ENCODE results near the gene CDKN2C. TPM values are rescaled to one million over a fixed set of nuclear protein-coding genes. Genes with fewer than 3 reads are reported as not detected.
A peak's percentile ranks its signal among the peaks of the same experiment; 100 is the strongest.

The CDKN2C gene
- total RNA-seq, 2 experiments from 2014 or later, result 53.1 to 56.1 TPM

GRCh38 chr1:50976890-50977574 is 7.0 kb downstream of the CDKN2C start:
- POLR2A ChIA-PET, result interaction anchor here (0.9 to 4.5 kb wide), 6 partner anchors 8 to 542 kb away, joined by 3 to 125 read pairs (median 4); partner anchors contain the start of genes CDKN2C, EPS15, FAF1 and RNF11
- peaks cover 31% of the 10 kb centered on the region for H3K4me1 Mint-ChIP-seq
- H3K27me3 Mint-ChIP-seq, result peaks cover 59% of the 10 kb centered on the region
- DNase-seq, result peak; percentile 28
- peak overlapping the region; percentile 31 for H3K27ac Mint-ChIP-seq
- CTCF ChIA-PET, result interaction anchor here (0.7 to 3.6 kb wide), 4 partner anchors 8 to 293 kb away, joined by 5 to 25 read pairs (median 6); partner anchors contain the start of gene CDKN2C
- H3K4me3 Mint-ChIP-seq, result peak overlapping the region; percentile 70
- H3K9me3 Mint-ChIP-seq, result no peaks in the 10 kb centered on the region
- H3K36me3 Mint-ChIP-seq (ENCODE audit: low read depth), result peaks cover 32% of the 10 kb centered on the region

- Mint-ChIP-seq H3K4me1 (peaks cover 30% of the 10 kb centered on the region), H3K4me3 (peak overlapping the region; percentile 70), H3K36me3 (ENCODE audit: low read depth) (peaks cover 31% of the 10 kb centered on the region), H3K9me3 (no peaks in the 10 kb centered on the region), H3K27me3 (peaks cover 60% of the 10 kb centered on the region), H3K27ac (peak overlapping the region; percentile 26)
- CTCF ChIA-PET, result interaction anchor here (1.0 to 3.6 kb wide), 3 partner anchors 9 to 19 kb away, joined by 5 to 25 read pairs (median 6); partner anchors contain the start of gene CDKN2C
- peak; percentile 27 for DNase-seq
- POLR2A ChIA-PET, result interaction anchor here (0.9 to 4.5 kb wide), 7 partner anchors 9 to 541 kb away, joined by 3 to 125 read pairs (median 4); partner anchors contain the start of genes CDKN2C, EPS15, FAF1 and RNF11
Measured at GRCh38 chr1:50977575-50978143, 7.6 kb downstream of the CDKN2C start.

DNA sequence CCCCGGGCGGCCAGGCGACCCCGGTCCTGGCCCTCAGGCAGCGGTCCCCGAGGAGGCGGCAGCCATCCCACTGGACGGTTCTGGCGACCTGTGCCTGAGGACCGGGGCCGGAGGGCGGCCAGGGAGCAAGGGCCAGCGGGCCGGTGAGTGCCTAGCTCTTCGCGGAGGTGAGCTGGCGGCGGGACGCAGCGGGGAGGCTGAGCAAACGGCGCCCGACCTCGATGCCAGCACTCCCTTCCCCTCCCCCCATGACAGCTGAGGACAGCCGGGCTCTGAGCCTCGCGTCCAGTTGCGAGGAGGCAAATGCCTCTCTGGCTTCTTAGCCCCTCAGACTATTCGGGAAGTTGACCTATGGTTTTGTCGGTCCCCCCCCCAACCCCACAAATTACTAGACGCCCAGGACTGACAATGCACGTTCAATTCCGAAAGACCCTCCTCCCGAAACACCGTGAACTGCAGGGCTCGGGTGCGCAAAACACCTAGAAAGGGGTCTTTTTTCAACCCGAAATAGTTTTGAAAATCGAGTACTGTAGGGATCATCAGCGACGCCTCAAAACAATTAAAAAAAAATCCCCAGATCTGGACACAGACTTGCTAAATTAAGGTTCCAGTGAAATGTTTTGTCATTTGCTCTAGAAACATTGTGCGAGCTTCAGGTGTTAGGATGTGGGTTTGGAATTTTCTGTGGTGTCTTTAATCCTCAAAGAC is 8.3 kb downstream of the CDKN2C start:
- peaks cover 63% of the 10 kb centered on the region for H3K27me3 Mint-ChIP-seq
- H3K4me3 Mint-ChIP-seq, result peak overlapping the region; percentile 76
- peak; percentile 24 for DNase-seq
- peaks cover 27% of the 10 kb centered on the region for H3K36me3 Mint-ChIP-seq (ENCODE audit: low read depth)
- ChIA-PET CTCF (interaction anchor here (1.2 to 3.6 kb wide), 2 partner anchors 9 to 214 kb away, joined by 3 to 25 read pairs; partner anchors contain the start of gene CDKN2C), POLR2A (interaction anchor here (1.0 to 4.5 kb wide), 7 partner anchors 10 to 258 kb away, joined by 3 to 125 read pairs (median 4); partner anchors contain the start of genes CDKN2C, FAF1 and RNF11)
- no peaks in the 10 kb centered on the region for H3K9me3 Mint-ChIP-seq
- peak overlapping the region; percentile 58 for H3K27ac Mint-ChIP-seq
- peaks cover 28% of the 10 kb centered on the region for H3K4me1 Mint-ChIP-seq

- ChIA-PET POLR2A (interaction anchor here (1.0 to 4.5 kb wide), 4 partner anchors 9 to 122 kb away, joined by 3 to 125 read pairs (median 29); partner anchors contain the start of genes CDKN2C and FAF1), CTCF (interaction anchor here (1.2 to 3.6 kb wide), 2 partner anchors 10 to 213 kb away, joined by 3 to 25 read pairs; partner anchors contain the start of gene CDKN2C)
- Mint-ChIP-seq H3K27ac (peak overlapping the region; percentile 58), H3K4me3 (peak overlapping the region; percentile 76), H3K36me3 (ENCODE audit: low read depth) (peaks cover 19% of the 10 kb centered on the region), H3K4me1 (peaks cover 26% of the 10 kb centered on the region), H3K27me3 (peaks cover 59% of the 10 kb centered on the region), H3K9me3 (no peaks in the 10 kb centered on the region)
- DNase-seq, result no peak
Measured at GRCh38 chr1:50978852-50979781, 9.1 kb downstream of the CDKN2C start.

DNA sequence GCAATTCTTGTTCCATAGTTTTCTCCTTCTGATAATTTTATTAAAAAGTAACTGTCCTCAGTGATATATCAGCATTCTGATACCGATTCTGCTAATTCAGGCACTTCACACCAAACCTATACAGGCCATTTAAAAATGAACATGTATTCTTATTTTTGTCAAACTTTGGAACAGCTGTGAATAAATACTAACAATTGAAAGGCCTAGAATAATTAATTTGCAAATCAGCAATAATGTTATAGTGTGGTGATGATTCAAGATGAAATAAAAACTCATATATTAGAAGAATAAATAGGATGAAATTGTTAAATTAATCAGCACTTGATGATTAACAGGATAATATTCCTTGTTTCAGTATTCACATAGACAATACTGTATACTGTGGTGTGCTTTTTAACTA is 9.9 kb downstream of the CDKN2C start:
- H3K4me3 Mint-ChIP-seq, result no peak overlapping the region
- ChIA-PET POLR2A (interaction anchor here (4.2 to 4.5 kb wide), 2 partner anchors 11 to 20 kb away, joined by 53 to 125 read pairs; partner anchors contain the start of genes CDKN2C and FAF1), CTCF (interaction anchor here (3.6 kb wide), 1 partner anchor 11 kb away, joined by 25 read pairs; the partner anchor contains the start of gene CDKN2C)
- peaks cover 11% of the 10 kb centered on the region for H3K36me3 Mint-ChIP-seq (ENCODE audit: low read depth)
- DNase-seq, result no peak
- peaks cover 53% of the 10 kb centered on the region for H3K27me3 Mint-ChIP-seq
- H3K27ac Mint-ChIP-seq, result no peak overlapping the region
- no peaks in the 10 kb centered on the region for H3K9me3 Mint-ChIP-seq
- H3K4me1 Mint-ChIP-seq, result peaks cover 24% of the 10 kb centered on the region

- Mint-ChIP-seq H3K4me3 (no peak overlapping the region), H3K27me3 (peaks cover 54% of the 10 kb centered on the region), H3K36me3 (ENCODE audit: low read depth) (peaks cover 7% of the 10 kb centered on the region), H3K27ac (no peak overlapping the region), H3K4me1 (peaks cover 24% of the 10 kb centered on the region), H3K9me3 (no peaks in the 10 kb centered on the region)
- no peak for DNase-seq
- CTCF ChIA-PET, result interaction anchor here (3.6 kb wide), 1 partner anchor 12 kb away, joined by 25 read pairs; the partner anchor contains the start of gene CDKN2C
- POLR2A ChIA-PET, result interaction anchor here (1.5 kb wide), 1 partner anchor 12 kb away, joined by 6 read pairs; no protein-coding TSS in a partner anchor
Measured at GRCh38 chr1:50980505-50980904, 10.5 kb downstream of the CDKN2C start.

DNA sequence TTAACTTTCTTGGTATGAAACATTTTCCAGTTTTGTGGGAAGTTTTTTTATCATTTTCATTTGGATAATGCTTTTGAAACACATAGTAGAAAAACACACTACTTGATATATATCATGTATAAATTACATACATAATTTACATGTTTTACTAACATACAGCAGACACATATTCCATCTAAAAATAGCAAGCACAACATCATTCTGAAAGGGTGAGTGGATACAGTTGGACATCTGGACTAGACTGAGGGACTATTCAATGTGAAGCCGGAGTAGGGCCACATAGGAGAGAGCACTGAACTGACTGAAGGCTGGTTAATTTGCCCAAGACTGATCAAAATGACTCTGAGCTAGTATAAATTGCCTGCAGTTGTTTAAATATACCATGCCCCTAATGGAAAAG is 11.7 kb downstream of the CDKN2C start:
- no peak for DNase-seq
- H3K27ac Mint-ChIP-seq, result no peak overlapping the region
- peaks cover 16% of the 10 kb centered on the region for H3K4me1 Mint-ChIP-seq
- H3K27me3 Mint-ChIP-seq, result peaks cover 51% of the 10 kb centered on the region
- H3K4me3 Mint-ChIP-seq, result no peak overlapping the region
- no peaks in the 10 kb centered on the region for H3K9me3 Mint-ChIP-seq
- ChIA-PET CTCF (no interaction called here), POLR2A (interaction anchor here (1.5 kb wide), 1 partner anchor 13 kb away, joined by 6 read pairs; no protein-coding TSS in a partner anchor)
- H3K36me3 Mint-ChIP-seq (ENCODE audit: low read depth), result no peaks in the 10 kb centered on the region

- H3K27me3 Mint-ChIP-seq, result peaks cover 44% of the 10 kb centered on the region
- ChIA-PET CTCF (no interaction called here), POLR2A (no interaction called here)
Measured at GRCh38 chr1:50982611-50983010, 12.6 kb downstream of the CDKN2C start.

DNA sequence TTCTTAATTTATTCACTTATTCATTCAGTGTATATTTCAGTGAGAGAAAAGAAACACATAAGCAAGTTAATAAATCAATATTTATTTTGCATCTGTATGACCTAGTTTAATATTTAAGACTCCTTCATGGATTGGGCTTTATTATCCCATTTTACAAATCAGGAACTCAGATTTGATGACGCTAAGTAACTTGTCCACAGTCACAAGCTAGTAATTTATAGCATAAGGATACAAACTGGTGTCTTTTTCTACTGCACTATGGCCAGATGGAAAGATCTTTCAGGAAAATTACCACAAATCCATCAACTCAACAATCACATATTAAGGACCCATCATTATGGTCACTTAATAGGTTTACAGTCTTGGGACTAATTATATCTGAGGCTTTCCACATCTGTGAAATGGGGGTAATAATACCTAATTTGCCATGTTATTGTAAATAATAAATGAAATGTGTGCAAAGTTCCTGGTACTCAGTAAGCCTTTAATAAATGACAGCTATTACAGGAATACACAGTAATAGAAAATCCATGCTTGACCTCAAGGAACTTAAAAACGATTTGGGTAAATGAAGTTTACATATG is 13.3 kb downstream of the CDKN2C start:
- H3K4me3 Mint-ChIP-seq, result no peak overlapping the region
- ChIA-PET CTCF (no interaction called here), POLR2A (no interaction called here)
- H3K9me3 Mint-ChIP-seq, result no peaks in the 10 kb centered on the region
- H3K4me1 Mint-ChIP-seq, result peaks cover 11% of the 10 kb centered on the region
- H3K27me3 Mint-ChIP-seq, result peaks cover 40% of the 10 kb centered on the region
- no peak overlapping the region for H3K27ac Mint-ChIP-seq
- DNase-seq, result no peak
- H3K36me3 Mint-ChIP-seq (ENCODE audit: low read depth), result no peaks in the 10 kb centered on the region

More at GRCh38 chr1:50982611-50983010, 12.6 kb downstream of the CDKN2C start:
- H3K4me1 Mint-ChIP-seq, result peaks cover 12% of the 10 kb centered on the region
- no peak for DNase-seq
- no peak overlapping the region for H3K27ac Mint-ChIP-seq
- H3K4me3 Mint-ChIP-seq, result no peak overlapping the region
- H3K9me3 Mint-ChIP-seq, result no peaks in the 10 kb centered on the region
- H3K36me3 Mint-ChIP-seq (ENCODE audit: low read depth), result no peaks in the 10 kb centered on the region

DNA sequence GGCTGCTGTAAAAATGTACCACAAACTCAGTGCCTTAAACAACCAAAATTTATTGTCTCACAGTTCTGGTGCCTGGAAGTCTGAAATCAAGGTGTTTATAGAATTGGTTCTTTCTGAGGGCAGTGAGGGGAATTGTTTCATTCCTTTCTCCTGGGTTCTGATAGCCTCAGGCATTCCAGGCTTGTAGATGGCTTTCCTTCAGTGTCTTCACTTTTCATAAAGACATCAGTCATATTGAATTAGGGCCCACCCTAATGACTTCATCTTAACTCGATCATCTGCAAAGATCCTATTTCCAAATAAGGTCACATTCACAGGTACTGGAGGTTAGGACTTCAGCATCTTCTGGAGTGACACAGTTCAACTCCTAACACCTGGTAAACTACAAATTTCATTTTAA is 15.0 kb downstream of the CDKN2C start:
- Mint-ChIP-seq H3K36me3 (ENCODE audit: low read depth) (no peaks in the 10 kb centered on the region), H3K9me3 (no peaks in the 10 kb centered on the region), H3K4me1 (no peaks in the 10 kb centered on the region), H3K27ac (no peak overlapping the region), H3K4me3 (no peak overlapping the region), H3K27me3 (peaks cover 25% of the 10 kb centered on the region)
- ChIA-PET CTCF (interaction anchor here (0.6 kb wide), 2 partner anchors 25 to 105 kb away, joined by 3 read pairs; partner anchors contain the start of gene FAF1), POLR2A (no interaction called here)
- DNase-seq, result no peak

DNA sequence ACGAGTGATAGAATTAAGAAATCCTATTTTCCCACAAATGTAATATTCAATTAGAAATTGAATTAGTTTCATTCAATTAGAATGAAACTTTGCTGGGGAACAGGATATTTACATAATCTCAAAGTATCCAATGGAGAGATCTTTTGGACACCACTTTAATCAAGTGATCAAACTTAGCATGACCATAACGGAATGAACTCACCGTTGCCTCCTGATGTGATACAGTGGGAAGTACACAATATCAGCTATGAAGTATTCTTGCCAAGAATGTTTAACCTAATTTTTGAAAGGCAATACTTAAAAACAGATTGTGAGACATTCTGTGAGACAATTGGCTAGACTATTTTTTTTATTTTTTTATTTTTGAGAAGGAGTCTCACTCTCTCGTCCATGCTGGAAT is 16.6 kb downstream of the CDKN2C start:
- DNase-seq, result no peak
- ChIA-PET POLR2A (no interaction called here), CTCF (no interaction called here)
- H3K4me3 Mint-ChIP-seq, result no peak overlapping the region
- H3K4me1 Mint-ChIP-seq, result no peaks in the 10 kb centered on the region
- H3K36me3 Mint-ChIP-seq (ENCODE audit: low read depth), result no peaks in the 10 kb centered on the region
- no peak overlapping the region for H3K27ac Mint-ChIP-seq
- H3K27me3 Mint-ChIP-seq, result peaks cover 21% of the 10 kb centered on the region
- no peaks in the 10 kb centered on the region for H3K9me3 Mint-ChIP-seq
